Effector memory CD8-positive, alpha-beta T cell (primary cell): ENCODE data around the gene CHCHD5.
A peak's percentile ranks its signal among the peaks of the same experiment; 100 is the strongest.

Experiments
- ATAC-seq: fragments of 150-1000 bp; cut with Tn5 transposase; replicated peaks from 2 replicates; pipeline ENCODE4 v1.10.0; 2021; ENCODE audit warnings: mild to moderate bottlenecking, moderate library complexity
- DNase-seq, 3 experiments: peaks; one replicate each; pipeline ENCODE4 v3.0.0; 2021
- H3K27ac Mint-ChIP-seq, 2 donors: one replicate each; pipeline ENCODE4 v1.8.0; 2022; ENCODE audit warnings: mild to moderate bottlenecking in 2 of 2, mixed read lengths in 2 of 2, moderate library complexity in 2 of 2
- H3K27me3 Mint-ChIP-seq, 2 donors: one replicate each; pipeline ENCODE4 v1.8.0; 2022; ENCODE audit warnings: mixed read lengths in 2 of 2
- H3K36me3 Mint-ChIP-seq: one replicate; pipeline ENCODE4 v1.8.0; 2022; ENCODE audit warnings: mild to moderate bottlenecking, moderate library complexity, mixed read lengths; ENCODE audit not compliant: insufficient read depth
- H3K4me1 Mint-ChIP-seq, 2 donors: one replicate each; pipeline ENCODE4 v1.8.0; 2022; ENCODE audit warnings: low read depth in 2 of 2, mixed read lengths in 2 of 2
- H3K4me3 Mint-ChIP-seq, 2 donors: one replicate each; pipeline ENCODE4 v1.8.0; 2022; ENCODE audit warnings: mild to moderate bottlenecking in 2 of 2, mixed read lengths in 2 of 2, moderate library complexity in 2 of 2
- H3K9me3 Mint-ChIP-seq, 2 donors: one replicate each; pipeline ENCODE4 v1.8.0; 2022; ENCODE audit warnings: mixed read lengths in 2 of 2

CHCHD5 gene

GRCh38 chr2:112636605-112637288 is 52.3 kb downstream of the CHCHD5 start:
- H3K4me3 Mint-ChIP-seq: peak overlapping the region; percentile 78 to 84
- H3K4me1 Mint-ChIP-seq: peaks cover 53 to 58% of the 10 kb centered on the region in 2 donors
- H3K27ac Mint-ChIP-seq: peak overlapping the region; percentile 76 to 95

DNA sequence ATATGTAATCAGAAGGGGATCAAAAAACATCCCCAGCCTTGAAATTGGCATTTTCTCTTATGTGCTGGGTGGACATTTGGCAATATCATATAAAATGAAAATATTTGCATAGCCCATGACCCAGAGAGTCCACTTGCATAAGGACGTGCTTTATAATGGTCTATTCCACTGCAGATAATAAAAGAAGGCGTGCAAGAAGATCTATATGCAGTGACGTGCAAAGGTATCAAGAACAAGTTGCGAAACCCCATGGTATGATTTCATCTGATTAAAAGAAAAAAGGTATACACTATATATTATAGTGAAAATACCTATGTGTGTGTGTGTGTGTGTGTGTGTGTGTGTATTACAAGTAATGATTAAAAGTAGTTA is 52.9 kb downstream of the CHCHD5 start:
- DNase-seq: no peak
- Mint-ChIP-seq H3K36me3 (peaks cover 6% of the 10 kb centered on the region), H3K4me3 (no peak overlapping the region), H3K9me3 (no peaks in the 10 kb centered on the region), H3K4me1 (peaks cover 50 to 54% of the 10 kb centered on the region in 2 donors), H3K27me3 (no peaks in the 10 kb centered on the region), H3K27ac (no peak overlapping the region)
- ATAC-seq: no peak

More at GRCh38 chr2:112636605-112637288, 52.3 kb downstream of the CHCHD5 start:
- DNase-seq: no peak
- Mint-ChIP-seq H3K9me3 (no peaks in the 10 kb centered on the region), H3K36me3 (peaks cover 6% of the 10 kb centered on the region), H3K27me3 (no peaks in the 10 kb centered on the region)
- ATAC-seq: no peak
